Mesothelial cell of epicardium (in vitro differentiated cells): ENCODE data around the gene LMLN. TPM values are rescaled to one million over a fixed set of nuclear protein-coding genes. Genes with fewer than 3 reads are reported as not detected.
"Not testable (repeated sequence)": the region's sequence is repeated elsewhere in the genome, so short reads cannot be mapped to it uniquely, and the experiment has no call there.

Source experiments
- DNase-seq, 2 experiments: peaks; one replicate each; pipeline ENCODE4 v3.0.0; 2021; ENCODE audit warnings: low spot score in 2 of 2; ENCODE audit not compliant: unreplicated experiment in 2 of 2
- H3K27ac Mint-ChIP-seq: 2 replicates; pipeline ENCODE4 v1.8.0; 2021; ENCODE audit warnings: mixed read lengths
- H3K27me3 Mint-ChIP-seq: 2 replicates; pipeline ENCODE4 v1.8.0; 2021; ENCODE audit warnings: low read depth, mixed read lengths
- H3K36me3 Mint-ChIP-seq: 2 replicates; pipeline ENCODE4 v1.8.0; 2021; ENCODE audit warnings: mixed read lengths
- H3K4me1 Mint-ChIP-seq: 2 replicates; pipeline ENCODE4 v1.8.0; 2021; ENCODE audit warnings: mixed read lengths
- H3K4me3 Mint-ChIP-seq: 2 replicates; pipeline ENCODE4 v1.8.0; 2021; ENCODE audit warnings: mild to moderate bottlenecking, moderate library complexity, mixed read lengths
- H3K9me3 Mint-ChIP-seq: 2 replicates; pipeline ENCODE4 v1.8.0; 2021; ENCODE audit warnings: mixed read lengths
- total RNA-seq: library from RNA; stranded (reverse); gene quantifications from 3 replicates; pipeline ENCODE4 v1.2.1, GENCODE V29; 2021
- TF ChIP-seq, protein P1 (sequence below): fragments of 200-600 bp; sonication (generic); IDR thresholded peaks from one replicate; pipeline ENCODE4 v1.5.0; 2021; ENCODE audit warnings: antibody characterized with exemption; ENCODE audit not compliant: unreplicated experiment

The LMLN gene
- total RNA-seq, 1 donor from 2014 or later, result 8.0 TPM

DNA sequence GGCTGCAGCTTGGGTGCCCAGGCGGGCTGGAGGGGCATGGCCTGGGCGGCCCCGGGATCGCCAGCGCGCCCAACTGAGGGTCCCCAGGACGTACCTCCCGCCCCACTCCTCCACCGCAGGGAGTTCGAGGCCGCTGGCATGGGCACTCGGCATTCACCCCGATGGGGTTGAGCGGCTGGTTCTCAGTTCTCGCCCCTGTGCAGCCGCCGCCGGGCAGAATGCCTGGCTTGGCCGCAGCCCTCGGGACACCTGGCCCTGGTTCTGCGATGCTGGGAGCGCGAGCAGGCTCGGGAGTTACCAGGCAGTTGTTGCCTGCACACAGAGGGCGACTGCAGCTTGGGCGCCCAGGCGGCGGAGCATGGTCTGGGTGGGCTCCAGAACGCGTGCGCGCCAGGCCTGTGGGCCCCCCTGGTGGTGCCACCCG is 121.4 kb downstream of the LMLN start:
- H3K27me3 Mint-ChIP-seq, result peaks cover 80% of the 10 kb centered on the region
- TF ChIP-seq, protein P1, sequence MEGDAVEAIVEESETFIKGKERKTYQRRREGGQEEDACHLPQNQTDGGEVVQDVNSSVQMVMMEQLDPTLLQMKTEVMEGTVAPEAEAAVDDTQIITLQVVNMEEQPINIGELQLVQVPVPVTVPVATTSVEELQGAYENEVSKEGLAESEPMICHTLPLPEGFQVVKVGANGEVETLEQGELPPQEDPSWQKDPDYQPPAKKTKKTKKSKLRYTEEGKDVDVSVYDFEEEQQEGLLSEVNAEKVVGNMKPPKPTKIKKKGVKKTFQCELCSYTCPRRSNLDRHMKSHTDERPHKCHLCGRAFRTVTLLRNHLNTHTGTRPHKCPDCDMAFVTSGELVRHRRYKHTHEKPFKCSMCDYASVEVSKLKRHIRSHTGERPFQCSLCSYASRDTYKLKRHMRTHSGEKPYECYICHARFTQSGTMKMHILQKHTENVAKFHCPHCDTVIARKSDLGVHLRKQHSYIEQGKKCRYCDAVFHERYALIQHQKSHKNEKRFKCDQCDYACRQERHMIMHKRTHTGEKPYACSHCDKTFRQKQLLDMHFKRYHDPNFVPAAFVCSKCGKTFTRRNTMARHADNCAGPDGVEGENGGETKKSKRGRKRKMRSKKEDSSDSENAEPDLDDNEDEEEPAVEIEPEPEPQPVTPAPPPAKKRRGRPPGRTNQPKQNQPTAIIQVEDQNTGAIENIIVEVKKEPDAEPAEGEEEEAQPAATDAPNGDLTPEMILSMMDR, result no peak
- H3K9me3 Mint-ChIP-seq, result peaks cover 5% of the 10 kb centered on the region
- H3K36me3 Mint-ChIP-seq, result no peaks in the 10 kb centered on the region
- no peaks in the 10 kb centered on the region for H3K4me1 Mint-ChIP-seq
- no peak for DNase-seq
- H3K4me3 Mint-ChIP-seq, result no peak overlapping the region
- no peak overlapping the region for H3K27ac Mint-ChIP-seq

DNA sequence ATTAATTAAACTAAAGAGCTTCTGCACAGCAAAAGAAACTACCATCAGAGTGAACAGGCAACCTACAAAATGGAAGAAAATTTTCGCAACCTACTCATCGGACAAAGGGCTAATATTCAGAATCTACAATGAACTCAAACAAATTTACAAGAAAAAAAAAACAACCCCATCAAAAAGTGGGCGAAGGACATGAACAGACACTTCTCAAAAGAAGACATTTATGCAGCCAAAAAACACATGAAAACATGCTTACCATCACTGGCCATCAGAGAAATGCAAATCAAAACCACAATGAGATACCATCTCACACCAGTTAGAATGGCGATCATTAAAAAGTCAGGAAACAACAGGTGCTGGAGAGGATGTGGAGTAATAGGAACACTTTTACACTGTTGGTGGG is 122.2 kb downstream of the LMLN start:
- not testable (repeated sequence) for H3K4me3 Mint-ChIP-seq, H3K9me3 Mint-ChIP-seq, H3K27ac Mint-ChIP-seq, DNase-seq, H3K4me1 Mint-ChIP-seq, H3K36me3 Mint-ChIP-seq
- H3K27me3 Mint-ChIP-seq, result peaks cover 80% of the 10 kb centered on the region

DNA sequence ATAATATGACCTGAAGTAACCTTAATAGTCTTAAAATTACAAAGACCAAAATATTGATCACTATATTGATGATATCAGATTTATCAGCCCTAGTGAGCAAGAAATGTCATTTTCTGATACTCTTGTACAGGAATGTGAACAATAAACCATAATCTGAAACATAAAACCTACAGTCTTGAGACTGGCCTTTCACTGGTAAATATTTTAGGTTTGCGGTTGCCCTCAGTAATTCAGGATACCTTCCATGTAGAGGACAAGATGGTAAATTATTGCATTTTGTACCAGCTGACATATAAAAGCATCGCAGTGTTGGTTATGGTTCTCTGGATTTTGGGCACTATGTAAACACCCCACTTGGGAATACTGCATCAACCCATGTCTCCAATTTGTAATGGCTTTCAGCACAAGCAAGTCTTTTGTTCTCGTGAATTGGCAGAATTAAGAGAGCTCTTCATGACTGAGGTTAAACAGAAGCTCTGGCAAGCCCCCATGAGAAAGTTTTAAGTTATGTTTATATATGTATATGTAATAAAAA is 128.5 kb downstream of the LMLN start:
- Mint-ChIP-seq H3K27me3 (peaks cover 84% of the 10 kb centered on the region), H3K36me3 (no peaks in the 10 kb centered on the region), H3K27ac (no peak overlapping the region), H3K4me3 (no peak overlapping the region), H3K9me3 (no peaks in the 10 kb centered on the region), H3K4me1 (no peaks in the 10 kb centered on the region)
- no peak for DNase-seq
- TF ChIP-seq, protein P1, result no peak

DNA sequence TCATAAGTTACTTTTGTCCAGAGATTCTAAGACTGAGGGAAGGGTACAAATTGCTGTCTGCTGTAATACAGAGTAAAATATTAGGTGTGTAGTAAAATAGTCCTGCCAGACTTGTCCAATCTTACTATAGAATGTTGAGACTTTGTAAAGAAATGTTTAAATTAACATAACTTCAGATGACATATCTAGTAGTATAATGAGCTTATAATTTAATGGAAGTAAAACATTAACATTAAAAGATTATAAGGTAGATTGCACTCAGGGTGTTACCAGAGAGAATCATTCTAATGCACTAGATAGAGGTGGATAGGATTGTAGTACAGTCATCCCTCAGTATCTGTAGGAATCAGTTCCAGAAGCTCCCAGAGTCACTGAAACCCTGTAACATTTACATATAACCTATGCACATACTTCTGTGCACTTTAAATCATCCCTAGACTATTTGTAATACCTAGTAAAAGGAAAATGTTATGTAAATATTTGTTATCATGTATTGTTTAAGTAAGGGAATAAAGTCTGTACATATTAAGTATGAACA is 130.8 kb downstream of the LMLN start:
- Mint-ChIP-seq H3K4me3 (no peak overlapping the region), H3K4me1 (no peaks in the 10 kb centered on the region), H3K27me3 (peaks cover 84% of the 10 kb centered on the region)

DNA sequence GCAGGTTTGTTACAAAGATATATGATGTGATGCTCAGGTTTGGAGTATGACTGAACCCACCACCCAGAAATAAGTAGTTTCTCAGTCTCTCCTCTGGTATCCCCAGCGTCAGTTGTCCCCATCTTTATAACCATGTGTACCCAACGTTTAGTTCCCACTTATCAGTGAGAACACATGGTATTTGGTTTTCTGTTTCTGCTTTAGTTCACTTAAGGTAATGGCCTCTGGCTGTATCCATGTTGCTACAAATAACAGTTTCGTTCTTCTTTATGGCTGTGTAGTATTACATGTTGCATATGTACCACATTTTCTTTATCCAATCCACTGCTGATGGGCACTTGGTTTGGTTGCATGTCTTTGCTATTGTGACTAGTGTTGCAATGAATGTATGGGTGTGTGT is 132.3 kb downstream of the LMLN start:
- DNase-seq, result no peak
- no peaks in the 10 kb centered on the region for H3K36me3 Mint-ChIP-seq
- peaks cover 83% of the 10 kb centered on the region for H3K27me3 Mint-ChIP-seq
- TF ChIP-seq, protein P1, result no peak
- no peaks in the 10 kb centered on the region for H3K9me3 Mint-ChIP-seq
- no peak overlapping the region for H3K4me3 Mint-ChIP-seq
- no peak overlapping the region for H3K27ac Mint-ChIP-seq
- no peaks in the 10 kb centered on the region for H3K4me1 Mint-ChIP-seq

More for the DNA sequence above, 130.8 kb downstream of the LMLN start:
- Mint-ChIP-seq H3K36me3 (no peaks in the 10 kb centered on the region), H3K9me3 (no peaks in the 10 kb centered on the region), H3K27ac (no peak overlapping the region)
- DNase-seq, result no peak
- TF ChIP-seq, protein P1, result no peak

DNA sequence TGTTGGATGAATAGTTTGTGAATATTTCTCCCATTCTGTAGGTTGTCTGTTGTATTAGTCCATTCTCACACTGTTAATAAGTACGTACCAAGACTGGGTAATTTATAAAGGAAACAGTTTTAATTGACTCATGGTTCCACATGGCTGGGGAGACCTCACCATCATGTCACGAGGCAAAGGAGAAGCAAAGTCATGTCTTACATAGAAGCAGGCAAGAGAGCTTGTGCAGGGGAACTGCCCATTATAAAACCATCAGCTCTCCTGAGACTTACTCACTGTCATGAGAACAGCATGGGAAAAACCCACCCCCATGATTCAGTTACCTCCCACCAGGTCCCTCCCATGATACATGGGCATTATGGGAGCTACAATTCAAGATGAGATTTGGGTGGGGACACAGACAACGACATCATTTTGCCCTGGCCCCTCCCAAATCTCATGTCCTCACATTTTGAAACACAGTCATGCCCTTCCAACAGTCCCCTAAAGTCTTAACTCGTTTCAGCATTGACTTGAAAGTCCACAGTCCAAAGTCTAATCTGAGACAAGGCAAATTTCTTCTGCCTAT is 133.2 kb downstream of the LMLN start:
- H3K27me3 Mint-ChIP-seq, result peaks cover 76% of the 10 kb centered on the region
- DNase-seq, result no peak
- no peaks in the 10 kb centered on the region for H3K9me3 Mint-ChIP-seq
- H3K4me3 Mint-ChIP-seq, result no peak overlapping the region
- no peaks in the 10 kb centered on the region for H3K4me1 Mint-ChIP-seq
- no peaks in the 10 kb centered on the region for H3K36me3 Mint-ChIP-seq
- no peak overlapping the region for H3K27ac Mint-ChIP-seq
- TF ChIP-seq, protein P1, result no peak

Other genes with a start within 250 kb of the LMLN start
- gene RUBCN, start 223.3 kb upstream of the LMLN start, total RNA-seq, result 22.2 to 24.5 TPM (median 22.9 TPM) in 3 replicates
- 57.1 to 62.7 TPM (median 62.2 TPM) in 3 replicates for gene FYTTD1, start 210.3 kb upstream of the LMLN start, total RNA-seq
- gene LRCH3, start 169.0 kb upstream of the LMLN start, total RNA-seq, result 71.8 to 83.1 TPM (median 82.6 TPM) in 3 replicates
- gene RPL35A, start 10.0 kb upstream of the LMLN start, total RNA-seq, result 1,252 to 1,366 TPM (median 1,330 TPM) in 3 replicates